Measurements from ENCODE around the gene EMP3. TPM values are rescaled to one million over a fixed set of nuclear protein-coding genes. Genes with fewer than 3 reads are reported as not detected.
"Not testable (repeated sequence)": the region's sequence is repeated elsewhere in the genome, so short reads cannot be mapped to it uniquely, and the experiment has no call there.

EMP3 gene
- total RNA-seq, 1 donor from 2014 or later: 10.0 TPM

- no peak for TF ChIP-seq CTCF (IDR thresholded peaks at IDR 0.05; ENCODE audit: unreplicated experiment)
- Mint-ChIP-seq H3K27ac (ENCODE audit: unreplicated experiment) (peak overlapping the region; percentile 6), H3K4me1 (ENCODE audit: unreplicated experiment) (peaks cover 5% of the 10 kb centered on the region), H3K4me3 (ENCODE audit: unreplicated experiment) (no peak overlapping the region), H3K36me3 (ENCODE audit: low read depth, unreplicated experiment) (no peaks in the 10 kb centered on the region), H3K27me3 (ENCODE audit: unreplicated experiment) (no peaks in the 10 kb centered on the region), H3K9me3 (ENCODE audit: unreplicated experiment) (no peaks in the 10 kb centered on the region)
- DNase-seq (ENCODE audit: low spot score): no peak
These were observed 9.6 kb upstream of the EMP3 start for GRCh38 chr19:48315712-48316111.

GRCh38 chr19:48317708-48317960 is 7.7 kb upstream of the EMP3 start:
- H3K4me3 Mint-ChIP-seq (ENCODE audit: unreplicated experiment): not testable (repeated sequence)

GRCh38 chr19:48318286-48318987 is 6.9 kb upstream of the EMP3 start:
- DNase-seq (ENCODE audit: low spot score): no peak
- no peaks in the 10 kb centered on the region for H3K36me3 Mint-ChIP-seq (ENCODE audit: low read depth, unreplicated experiment)
- TF ChIP-seq CTCF (IDR thresholded peaks at IDR 0.05; ENCODE audit: unreplicated experiment): no peak
- no peak overlapping the region for H3K4me3 Mint-ChIP-seq (ENCODE audit: unreplicated experiment)
- peaks cover 4% of the 10 kb centered on the region for H3K27me3 Mint-ChIP-seq (ENCODE audit: unreplicated experiment)
- no peak overlapping the region for H3K27ac Mint-ChIP-seq (ENCODE audit: unreplicated experiment)
- no peaks in the 10 kb centered on the region for H3K9me3 Mint-ChIP-seq (ENCODE audit: unreplicated experiment)
- peaks cover 15% of the 10 kb centered on the region for H3K4me1 Mint-ChIP-seq (ENCODE audit: unreplicated experiment)

More at GRCh38 chr19:48317708-48317960, 7.7 kb upstream of the EMP3 start:
- H3K27ac Mint-ChIP-seq (ENCODE audit: unreplicated experiment); H3K36me3 Mint-ChIP-seq (ENCODE audit: low read depth, unreplicated experiment); DNase-seq (ENCODE audit: low spot score); H3K9me3 Mint-ChIP-seq (ENCODE audit: unreplicated experiment); H3K27me3 Mint-ChIP-seq (ENCODE audit: unreplicated experiment): not testable (repeated sequence)
- H3K4me1 Mint-ChIP-seq (ENCODE audit: unreplicated experiment): peaks cover 11% of the 10 kb centered on the region

- peak; percentile 91 for DNase-seq (ENCODE audit: low spot score)
- peak overlapping the region; percentile 97 for H3K27ac Mint-ChIP-seq (ENCODE audit: unreplicated experiment)
- TF ChIP-seq CTCF (IDR thresholded peaks at IDR 0.05; ENCODE audit: unreplicated experiment): peak; percentile 49
- peaks cover 4% of the 10 kb centered on the region for H3K27me3 Mint-ChIP-seq (ENCODE audit: unreplicated experiment)
- no peaks in the 10 kb centered on the region for H3K36me3 Mint-ChIP-seq (ENCODE audit: low read depth, unreplicated experiment)
- H3K4me3 Mint-ChIP-seq (ENCODE audit: unreplicated experiment): no peak overlapping the region
- no peaks in the 10 kb centered on the region for H3K9me3 Mint-ChIP-seq (ENCODE audit: unreplicated experiment)
- peaks cover 27% of the 10 kb centered on the region for H3K4me1 Mint-ChIP-seq (ENCODE audit: unreplicated experiment)
These were observed 5.5 kb upstream of the EMP3 start for GRCh38 chr19:48319647-48320541.

- Mint-ChIP-seq H3K4me1 (ENCODE audit: unreplicated experiment) (peaks cover 28% of the 10 kb centered on the region), H3K9me3 (ENCODE audit: unreplicated experiment) (no peaks in the 10 kb centered on the region), H3K27ac (ENCODE audit: unreplicated experiment) (peak overlapping the region; percentile 97), H3K27me3 (ENCODE audit: unreplicated experiment) (peaks cover 5% of the 10 kb centered on the region), H3K36me3 (ENCODE audit: low read depth, unreplicated experiment) (no peaks in the 10 kb centered on the region), H3K4me3 (ENCODE audit: unreplicated experiment) (peak overlapping the region; percentile 90)
- DNase-seq (ENCODE audit: low spot score): peak; percentile 97
- TF ChIP-seq CTCF (IDR thresholded peaks at IDR 0.05; ENCODE audit: unreplicated experiment): no peak
These were observed 4.1 kb upstream of the EMP3 start for GRCh38 chr19:48321372-48321621.
